NOMO-1 treated with DMSO at 0.1 percent for 48 hours (cell line): ENCODE results near the gene HPCAL1.
A peak's percentile ranks its signal among the peaks of the same experiment; 100 is the strongest.

Experiments used
- DNase-seq: peaks from one replicate; lab custom pipeline; 2025; ENCODE audit not compliant: unreplicated experiment; lab: John Stamatoyannopoulos, UW

The HPCAL1 gene

DNA sequence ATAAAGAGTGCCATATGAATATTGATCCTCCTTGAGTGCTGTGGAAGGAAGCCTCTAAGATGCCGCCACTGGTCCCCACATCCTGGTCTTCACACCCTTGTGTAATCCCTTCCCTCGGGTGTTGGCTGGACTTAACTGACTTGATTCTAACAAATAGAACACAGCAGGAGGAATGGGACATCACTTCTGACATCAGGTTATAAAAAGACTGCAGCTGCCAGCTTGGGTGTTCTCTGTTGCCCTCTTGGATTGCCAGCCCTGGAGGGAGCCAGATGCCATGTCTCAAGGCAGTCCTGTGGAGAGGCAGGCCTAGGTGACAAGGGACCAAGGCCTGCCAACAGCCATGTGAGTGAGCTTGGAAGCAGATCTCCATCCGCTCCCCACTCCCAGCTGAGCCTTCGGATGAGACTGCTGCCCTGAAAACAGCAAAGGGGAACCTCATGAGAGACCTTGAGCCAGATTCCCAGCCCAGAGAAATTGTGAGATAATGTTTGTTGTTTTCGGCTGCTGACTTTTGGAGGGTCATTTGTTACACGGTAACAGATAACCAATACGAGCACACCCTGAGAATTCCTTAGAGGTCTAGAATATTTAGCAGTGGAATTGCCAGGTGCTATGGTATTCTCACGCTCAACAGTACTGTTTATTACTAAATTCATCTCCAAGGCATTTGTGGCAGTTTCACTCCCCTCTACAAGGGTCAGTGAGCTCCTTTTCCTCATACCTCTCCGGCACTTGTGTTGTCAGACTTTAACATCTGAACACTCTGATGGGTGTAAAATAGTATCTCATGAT is 32.5 kb downstream of the HPCAL1 start:
- DNase-seq: no peak

DNA sequence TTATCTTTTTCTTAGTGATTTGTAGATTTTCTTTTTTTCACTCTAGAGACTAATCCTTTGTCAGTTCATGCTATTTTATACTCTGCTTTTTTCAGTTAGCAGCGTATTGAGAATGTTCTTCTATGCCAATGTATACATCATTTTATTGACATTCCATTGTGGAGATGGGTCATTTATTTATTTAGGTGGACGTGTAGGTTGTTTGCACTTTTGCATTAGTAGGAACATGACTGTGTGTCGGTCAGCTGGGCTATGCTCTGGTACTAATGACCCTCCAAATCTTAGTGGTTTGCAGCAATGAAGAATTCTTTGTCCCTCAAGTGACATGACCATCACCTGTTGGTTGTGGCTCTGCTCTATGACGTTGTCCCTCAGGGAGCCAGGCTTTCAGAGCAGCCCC is 33.6 kb downstream of the HPCAL1 start:
- no peak for DNase-seq

DNA sequence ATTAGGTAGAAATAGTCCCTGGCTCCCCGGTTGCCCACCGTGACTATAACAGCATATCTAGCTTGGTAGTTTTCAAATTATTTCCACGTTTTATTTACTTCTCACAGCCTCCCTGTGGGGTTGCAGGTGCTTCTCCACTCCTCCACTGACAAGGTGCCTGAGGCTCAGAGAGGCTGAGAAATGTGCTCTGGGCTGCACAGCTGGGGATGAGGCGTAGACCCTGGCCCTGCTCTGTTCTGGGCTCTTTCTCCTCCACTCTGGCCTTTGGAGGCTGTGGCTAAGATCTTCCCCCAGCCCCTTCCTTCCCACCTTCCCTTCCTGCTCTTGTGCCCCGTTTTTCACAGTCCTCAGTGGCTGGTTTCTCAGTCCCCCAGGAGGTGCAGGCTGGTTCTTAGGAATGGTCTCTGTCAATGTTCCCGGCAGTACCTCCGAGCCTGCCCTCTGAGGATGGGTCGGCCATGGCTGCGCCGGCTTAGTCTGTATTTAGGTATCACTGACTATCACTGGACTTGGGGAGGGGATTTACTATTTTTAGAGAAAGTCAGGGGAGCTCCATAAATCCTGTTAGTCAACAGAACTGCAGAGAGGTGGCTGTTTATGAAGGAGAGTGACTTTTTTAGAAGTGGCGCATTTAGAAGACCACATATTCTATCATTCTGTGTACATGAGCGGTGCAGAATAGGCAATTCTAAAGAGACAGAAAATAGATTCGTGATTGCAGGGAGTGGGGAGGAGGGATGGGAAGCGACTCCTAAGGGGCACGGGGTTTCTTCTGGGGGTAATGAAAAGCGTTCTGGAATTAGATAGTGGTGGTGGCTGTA is 35.0 kb downstream of the HPCAL1 start:
- DNase-seq: no peak

- DNase-seq: no peak
These were observed 35.8 kb downstream of the HPCAL1 start for GRCh38 chr2:10338270-10339188.

GRCh38 chr2:10339647-10340592 is 37.2 kb downstream of the HPCAL1 start:
- no peak for DNase-seq

DNA sequence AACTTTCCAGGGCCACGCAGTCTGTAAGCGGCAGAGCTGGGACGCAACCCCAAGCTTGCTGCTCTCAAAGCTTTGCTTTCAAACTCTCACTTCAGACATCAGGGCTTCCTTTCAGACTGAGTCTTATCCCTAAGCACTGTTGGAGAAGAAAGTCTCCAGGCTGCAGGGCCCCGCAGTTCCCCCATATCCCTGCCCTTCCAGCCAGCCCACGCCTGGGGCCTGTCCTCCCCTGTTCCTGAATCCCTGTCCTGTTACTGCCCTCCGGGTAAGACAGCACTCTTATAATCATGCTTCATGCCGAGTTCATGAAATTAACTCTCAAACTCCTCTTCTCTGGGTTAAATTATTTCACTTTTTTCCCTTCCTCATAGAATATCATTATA is 37.9 kb downstream of the HPCAL1 start:
- DNase-seq: no peak

DNA sequence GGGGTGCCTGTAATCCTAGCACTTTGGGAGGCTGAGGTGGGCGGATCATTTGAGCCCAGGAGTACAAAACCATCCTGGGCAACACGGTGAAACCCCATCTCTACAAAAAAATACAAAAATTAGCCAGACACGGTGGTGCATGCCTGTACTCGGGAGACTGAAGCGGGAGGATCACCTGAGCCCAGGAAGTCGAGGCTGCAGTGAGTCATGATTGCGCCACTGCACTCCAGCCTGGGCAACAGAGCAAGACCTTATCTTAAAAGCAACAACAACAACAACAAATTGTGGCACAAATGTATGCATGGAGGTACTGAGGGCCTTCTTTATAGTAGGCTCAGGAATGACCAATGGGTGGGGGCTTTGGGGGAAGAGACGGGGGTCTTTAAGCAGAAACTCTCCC is 38.5 kb downstream of the HPCAL1 start:
- no peak for DNase-seq

GRCh38 chr2:10342245-10342951 is 39.7 kb downstream of the HPCAL1 start:
- DNase-seq: no peak

- no peak for DNase-seq
These were observed 40.5 kb downstream of the HPCAL1 start for GRCh38 chr2:10343191-10343590.

DNA sequence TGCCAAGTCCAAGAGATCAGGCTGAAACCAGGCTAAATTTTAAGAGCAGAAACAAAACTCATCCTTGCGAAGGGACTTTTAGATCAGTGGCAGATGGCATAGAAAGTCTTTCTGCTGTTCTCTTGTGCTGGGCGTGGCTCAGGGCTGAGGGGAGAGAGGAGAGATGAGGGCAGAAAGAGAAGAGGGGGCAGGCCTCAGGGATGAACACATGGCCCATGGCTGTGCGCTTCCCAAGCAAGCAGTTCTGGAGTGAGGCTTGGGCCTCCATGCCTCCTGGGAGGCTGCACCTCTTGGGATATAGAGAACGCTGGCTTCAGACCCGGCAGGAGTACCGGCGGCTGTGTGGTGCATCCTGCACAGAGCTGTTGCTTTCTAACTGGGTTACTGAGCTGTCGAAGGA is 41.0 kb downstream of the HPCAL1 start:
- no peak for DNase-seq

GRCh38 chr2:10344105-10345066 is 41.7 kb downstream of the HPCAL1 start:
- peak; percentile 9 for DNase-seq

GRCh38 chr2:10345126-10345525 is 42.4 kb downstream of the HPCAL1 start:
- DNase-seq: no peak

GRCh38 chr2:10345813-10346212 is 43.1 kb downstream of the HPCAL1 start:
- DNase-seq: no peak

- DNase-seq: no peak
These were observed 44.3 kb downstream of the HPCAL1 start for GRCh38 chr2:10346929-10347561.

DNA sequence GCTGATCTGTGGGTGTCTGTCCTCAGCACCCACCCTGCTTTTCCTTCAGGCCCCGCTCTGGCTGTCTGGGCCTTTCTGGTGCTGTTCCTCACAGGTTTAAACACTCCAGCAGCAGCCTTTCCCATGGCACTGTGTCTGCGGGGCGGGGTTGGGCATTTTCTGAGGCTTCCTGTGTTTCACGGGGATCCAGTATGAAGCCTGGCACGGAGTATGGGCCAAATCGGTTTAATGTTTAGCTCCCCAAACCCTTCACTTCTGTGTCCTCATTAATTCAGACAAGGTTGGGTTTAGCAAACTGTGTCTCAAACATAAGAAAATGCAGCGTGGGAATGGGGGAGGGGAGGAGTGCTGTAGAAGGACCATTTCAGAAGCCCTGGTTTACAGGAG is 44.9 kb downstream of the HPCAL1 start:
- no peak for DNase-seq

DNA sequence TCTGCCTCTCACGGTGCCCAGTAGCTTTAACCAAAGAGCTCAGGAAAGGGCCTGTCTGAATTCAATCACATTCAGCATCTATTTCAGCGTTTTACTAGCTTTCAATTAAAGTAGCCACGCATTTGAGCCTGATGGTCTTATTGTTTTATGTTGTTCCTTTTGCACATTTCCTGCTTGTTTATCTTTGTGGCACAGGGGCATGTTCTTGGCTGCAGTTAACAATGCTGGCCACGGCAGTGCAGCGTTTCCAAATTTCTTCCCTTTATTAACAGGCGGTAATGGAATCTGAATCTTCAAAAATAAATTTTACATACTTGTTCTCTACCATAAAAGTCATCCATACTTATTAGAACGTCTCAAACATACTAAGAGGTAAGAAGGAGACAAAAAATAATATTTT is 46.2 kb downstream of the HPCAL1 start:
- DNase-seq: no peak

DNA sequence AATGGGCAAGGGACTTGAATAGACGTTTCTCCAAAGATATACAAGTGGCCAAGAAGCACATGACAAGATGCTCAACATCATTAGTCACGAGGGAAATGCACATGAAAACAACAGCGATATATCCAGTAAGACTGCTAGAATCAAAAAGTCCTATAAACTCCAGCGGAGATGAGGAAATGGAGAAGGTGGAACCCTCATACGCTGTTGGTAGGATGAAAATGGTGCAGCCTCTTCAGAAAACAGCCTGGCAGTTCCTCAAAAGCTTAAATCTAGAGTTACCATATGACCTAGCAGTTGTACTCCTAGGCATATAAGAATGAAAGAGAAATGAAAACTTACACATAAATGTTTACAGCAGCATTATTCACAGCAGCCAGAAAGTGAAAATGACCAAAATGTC is 48.1 kb downstream of the HPCAL1 start:
- peak; percentile 53 for DNase-seq

DNA sequence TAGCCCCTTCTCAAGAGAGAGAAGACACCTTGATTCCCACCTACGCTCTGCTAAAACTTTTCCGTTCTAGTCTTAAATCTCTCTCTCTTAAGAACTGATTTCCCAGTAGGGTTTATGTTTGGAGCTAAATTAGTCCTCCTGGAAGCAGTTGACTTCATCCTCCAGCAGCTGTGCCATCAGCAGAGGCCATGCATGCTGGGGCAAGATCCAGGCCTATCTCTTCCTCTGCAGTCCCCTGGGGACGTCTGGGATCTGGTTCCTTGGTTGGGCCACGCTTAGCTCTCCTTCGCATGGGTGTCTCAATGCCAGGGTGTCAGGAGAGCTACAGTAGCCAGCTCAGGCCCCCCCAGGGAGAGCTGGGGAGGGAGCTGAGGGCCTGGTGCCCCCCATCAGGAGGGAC is 49.7 kb downstream of the HPCAL1 start:
- no peak for DNase-seq
